ENCODE results near the gene DLG2. TPM values are rescaled to one million over a fixed set of nuclear protein-coding genes. Genes with fewer than 3 reads are reported as not detected.

DLG2 gene
- total and polyA plus RNA-seq, 2 of the 8 experiments (the other 6 are each of a cell fraction or from before 2014, with no cell fraction given): 1.7 to 14.3 TPM

DNA sequence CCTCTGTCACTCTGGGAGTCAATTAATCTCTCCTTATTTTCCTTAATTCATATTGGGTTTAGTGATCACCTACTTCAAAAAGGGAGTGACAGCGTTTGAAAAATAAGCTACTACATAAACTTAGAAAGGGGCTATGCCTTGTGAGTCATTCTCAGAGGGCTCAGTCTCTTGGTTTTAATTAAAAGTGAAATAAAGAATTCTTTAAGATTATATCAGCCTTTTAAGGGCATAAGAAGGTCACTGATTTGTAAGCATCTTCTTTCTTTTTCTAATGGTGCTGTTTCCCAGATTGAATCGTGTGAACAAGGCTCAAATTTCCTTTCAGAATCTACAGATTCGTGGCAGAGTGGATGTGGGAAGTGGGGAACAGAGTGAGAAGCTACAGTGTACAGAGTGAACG lies 1704.8 kb downstream of the DLG2 start (continued):
- no peak for TF ChIP-seq SP4 (IDR thresholded peaks at IDR 0.05; ENCODE audit: low read length)
- TF ChIP-seq CHD1 (IDR thresholded peaks at IDR 0.05; ENCODE audit: low read depth, low read length): no peak
- no peak for TF ChIP-seq RBBP5 (IDR thresholded peaks at IDR 0.05; ENCODE audit: borderline replicate concordance, low read depth, low read length)
- TF ChIP-seq HDAC2 (IDR thresholded peaks at IDR 0.05; ENCODE audit: borderline replicate concordance in 1 of 2, low read depth in 2 of 2, low read length in 2 of 2): no peak
- TF ChIP-seq, protein P1, sequence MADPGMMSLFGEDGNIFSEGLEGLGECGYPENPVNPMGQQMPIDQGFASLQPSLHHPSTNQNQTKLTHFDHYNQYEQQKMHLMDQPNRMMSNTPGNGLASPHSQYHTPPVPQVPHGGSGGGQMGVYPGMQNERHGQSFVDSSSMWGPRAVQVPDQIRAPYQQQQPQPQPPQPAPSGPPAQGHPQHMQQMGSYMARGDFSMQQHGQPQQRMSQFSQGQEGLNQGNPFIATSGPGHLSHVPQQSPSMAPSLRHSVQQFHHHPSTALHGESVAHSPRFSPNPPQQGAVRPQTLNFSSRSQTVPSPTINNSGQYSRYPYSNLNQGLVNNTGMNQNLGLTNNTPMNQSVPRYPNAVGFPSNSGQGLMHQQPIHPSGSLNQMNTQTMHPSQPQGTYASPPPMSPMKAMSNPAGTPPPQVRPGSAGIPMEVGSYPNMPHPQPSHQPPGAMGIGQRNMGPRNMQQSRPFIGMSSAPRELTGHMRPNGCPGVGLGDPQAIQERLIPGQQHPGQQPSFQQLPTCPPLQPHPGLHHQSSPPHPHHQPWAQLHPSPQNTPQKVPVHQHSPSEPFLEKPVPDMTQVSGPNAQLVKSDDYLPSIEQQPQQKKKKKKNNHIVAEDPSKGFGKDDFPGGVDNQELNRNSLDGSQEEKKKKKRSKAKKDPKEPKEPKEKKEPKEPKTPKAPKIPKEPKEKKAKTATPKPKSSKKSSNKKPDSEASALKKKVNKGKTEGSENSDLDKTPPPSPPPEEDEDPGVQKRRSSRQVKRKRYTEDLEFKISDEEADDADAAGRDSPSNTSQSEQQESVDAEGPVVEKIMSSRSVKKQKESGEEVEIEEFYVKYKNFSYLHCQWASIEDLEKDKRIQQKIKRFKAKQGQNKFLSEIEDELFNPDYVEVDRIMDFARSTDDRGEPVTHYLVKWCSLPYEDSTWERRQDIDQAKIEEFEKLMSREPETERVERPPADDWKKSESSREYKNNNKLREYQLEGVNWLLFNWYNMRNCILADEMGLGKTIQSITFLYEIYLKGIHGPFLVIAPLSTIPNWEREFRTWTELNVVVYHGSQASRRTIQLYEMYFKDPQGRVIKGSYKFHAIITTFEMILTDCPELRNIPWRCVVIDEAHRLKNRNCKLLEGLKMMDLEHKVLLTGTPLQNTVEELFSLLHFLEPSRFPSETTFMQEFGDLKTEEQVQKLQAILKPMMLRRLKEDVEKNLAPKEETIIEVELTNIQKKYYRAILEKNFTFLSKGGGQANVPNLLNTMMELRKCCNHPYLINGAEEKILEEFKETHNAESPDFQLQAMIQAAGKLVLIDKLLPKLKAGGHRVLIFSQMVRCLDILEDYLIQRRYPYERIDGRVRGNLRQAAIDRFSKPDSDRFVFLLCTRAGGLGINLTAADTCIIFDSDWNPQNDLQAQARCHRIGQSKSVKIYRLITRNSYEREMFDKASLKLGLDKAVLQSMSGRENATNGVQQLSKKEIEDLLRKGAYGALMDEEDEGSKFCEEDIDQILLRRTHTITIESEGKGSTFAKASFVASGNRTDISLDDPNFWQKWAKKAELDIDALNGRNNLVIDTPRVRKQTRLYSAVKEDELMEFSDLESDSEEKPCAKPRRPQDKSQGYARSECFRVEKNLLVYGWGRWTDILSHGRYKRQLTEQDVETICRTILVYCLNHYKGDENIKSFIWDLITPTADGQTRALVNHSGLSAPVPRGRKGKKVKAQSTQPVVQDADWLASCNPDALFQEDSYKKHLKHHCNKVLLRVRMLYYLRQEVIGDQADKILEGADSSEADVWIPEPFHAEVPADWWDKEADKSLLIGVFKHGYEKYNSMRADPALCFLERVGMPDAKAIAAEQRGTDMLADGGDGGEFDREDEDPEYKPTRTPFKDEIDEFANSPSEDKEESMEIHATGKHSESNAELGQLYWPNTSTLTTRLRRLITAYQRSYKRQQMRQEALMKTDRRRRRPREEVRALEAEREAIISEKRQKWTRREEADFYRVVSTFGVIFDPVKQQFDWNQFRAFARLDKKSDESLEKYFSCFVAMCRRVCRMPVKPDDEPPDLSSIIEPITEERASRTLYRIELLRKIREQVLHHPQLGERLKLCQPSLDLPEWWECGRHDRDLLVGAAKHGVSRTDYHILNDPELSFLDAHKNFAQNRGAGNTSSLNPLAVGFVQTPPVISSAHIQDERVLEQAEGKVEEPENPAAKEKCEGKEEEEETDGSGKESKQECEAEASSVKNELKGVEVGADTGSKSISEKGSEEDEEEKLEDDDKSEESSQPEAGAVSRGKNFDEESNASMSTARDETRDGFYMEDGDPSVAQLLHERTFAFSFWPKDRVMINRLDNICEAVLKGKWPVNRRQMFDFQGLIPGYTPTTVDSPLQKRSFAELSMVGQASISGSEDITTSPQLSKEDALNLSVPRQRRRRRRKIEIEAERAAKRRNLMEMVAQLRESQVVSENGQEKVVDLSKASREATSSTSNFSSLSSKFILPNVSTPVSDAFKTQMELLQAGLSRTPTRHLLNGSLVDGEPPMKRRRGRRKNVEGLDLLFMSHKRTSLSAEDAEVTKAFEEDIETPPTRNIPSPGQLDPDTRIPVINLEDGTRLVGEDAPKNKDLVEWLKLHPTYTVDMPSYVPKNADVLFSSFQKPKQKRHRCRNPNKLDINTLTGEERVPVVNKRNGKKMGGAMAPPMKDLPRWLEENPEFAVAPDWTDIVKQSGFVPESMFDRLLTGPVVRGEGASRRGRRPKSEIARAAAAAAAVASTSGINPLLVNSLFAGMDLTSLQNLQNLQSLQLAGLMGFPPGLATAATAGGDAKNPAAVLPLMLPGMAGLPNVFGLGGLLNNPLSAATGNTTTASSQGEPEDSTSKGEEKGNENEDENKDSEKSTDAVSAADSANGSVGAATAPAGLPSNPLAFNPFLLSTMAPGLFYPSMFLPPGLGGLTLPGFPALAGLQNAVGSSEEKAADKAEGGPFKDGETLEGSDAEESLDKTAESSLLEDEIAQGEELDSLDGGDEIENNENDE (IDR thresholded peaks at IDR 0.05; ENCODE audit: insufficient replicate concordance, low read length): no peak
- no peak for TF ChIP-seq RXRA (IDR thresholded peaks at IDR 0.05; ENCODE audit: insufficient read depth, low read depth, low read length)
- TF ChIP-seq CREB1 (IDR thresholded peaks at IDR 0.05): no peak
- TF ChIP-seq EZH2 (IDR thresholded peaks at IDR 0.05; ENCODE audit: low read depth, low read length, severe bottlenecking): no peak
